Measurements from ENCODE around the gene ZNF467. TPM values are rescaled to one million over a fixed set of nuclear protein-coding genes. Genes with fewer than 3 reads are reported as not detected.

The ZNF467 gene
- polyA plus RNA-seq, 1 experiment, result 0.14 TPM

- Histone ChIP-seq H3K4me3 (ENCODE audit: low read depth, low read length) (peak overlapping the region; percentile 55), H3K27ac (ENCODE audit: low read depth, low read length) (no peak overlapping the region), H3K9me3 (ENCODE audit: control insufficient read depth, insufficient read depth, low read length) (peaks cover 5% of the 10 kb centered on the region; the same call in 1 of the 2 replicates), H3K27me3 (ENCODE audit: control insufficient read depth, insufficient read depth, low read length) (peaks cover 38% of the 10 kb centered on the region)
- CTCF ChIA-PET, result interaction anchor here (1.1 to 2.0 kb wide), 3 partner anchors 26 to 68 kb away, joined by 4 to 5 read pairs (median 5); partner anchors contain the start of gene ZNF862
- DNase-seq (ENCODE audit: low read depth, low spot score), result no peak
- POLR2A ChIA-PET, result no interaction called here
- TF ChIP-seq CTCF (IDR thresholded peaks at IDR 0.05; ENCODE audit: low read depth, low read length), result no peak
Observed at GRCh38 chr7:149770728-149771636, 2.4 kb downstream of the ZNF467 start.

- H3K9me3 ChIP-seq (ENCODE audit: control insufficient read depth, insufficient read depth, low read length), result peaks cover 13% of the 10 kb centered on the region; the same call in 1 of the 2 replicates
- peaks cover 28% of the 10 kb centered on the region for H3K27me3 ChIP-seq (ENCODE audit: control insufficient read depth, insufficient read depth, low read length)
- ChIA-PET POLR2A (no interaction called here), CTCF (no interaction called here)
- DNase-seq (ENCODE audit: low read depth, low spot score), result no peak
- TF ChIP-seq CTCF (IDR thresholded peaks at IDR 0.05; ENCODE audit: low read depth, low read length), result no peak
- H3K27ac ChIP-seq (ENCODE audit: low read depth, low read length), result no peak overlapping the region
- no peak overlapping the region for H3K4me3 ChIP-seq (ENCODE audit: low read depth, low read length)
Observed at GRCh38 chr7:149769915-149770314, 3.5 kb downstream of the ZNF467 start.

GRCh38 chr7:149768931-149769330 lies 4.5 kb downstream of the ZNF467 start:
- Histone ChIP-seq H3K27ac (ENCODE audit: low read depth, low read length) (no peak overlapping the region), H3K4me3 (ENCODE audit: low read depth, low read length) (no peak overlapping the region), H3K9me3 (ENCODE audit: control insufficient read depth, insufficient read depth, low read length) (peaks cover 17% of the 10 kb centered on the region; the same call in 1 of the 2 replicates), H3K27me3 (ENCODE audit: control insufficient read depth, insufficient read depth, low read length) (peaks cover 19% of the 10 kb centered on the region)
- POLR2A ChIA-PET, result no interaction called here
- no peak for TF ChIP-seq CTCF (IDR thresholded peaks at IDR 0.05; ENCODE audit: low read depth, low read length)
- CTCF ChIA-PET, result no interaction called here
- no peak for DNase-seq (ENCODE audit: low read depth, low spot score)

GRCh38 chr7:149767068-149767467 lies 6.3 kb downstream of the ZNF467 start:
- CTCF ChIA-PET, result no interaction called here
- H3K27me3 ChIP-seq (ENCODE audit: control insufficient read depth, insufficient read depth, low read length), result peaks cover 18% of the 10 kb centered on the region
- no peak for DNase-seq (ENCODE audit: low read depth, low spot score)

More at GRCh38 chr7:149767068-149767467, 6.3 kb downstream of the ZNF467 start:
- Histone ChIP-seq H3K27ac (ENCODE audit: low read depth, low read length) (no peak overlapping the region), H3K4me3 (ENCODE audit: low read depth, low read length) (no peak overlapping the region), H3K9me3 (ENCODE audit: control insufficient read depth, insufficient read depth, low read length) (peaks cover 17% of the 10 kb centered on the region; the same call in 1 of the 2 replicates)
- no peak for TF ChIP-seq CTCF (IDR thresholded peaks at IDR 0.05; ENCODE audit: low read depth, low read length)
- POLR2A ChIA-PET, result no interaction called here
